Measurements from ENCODE around the gene LHPP. TPM values are rescaled to one million over a fixed set of nuclear protein-coding genes. Genes with fewer than 3 reads are reported as not detected.

Gene LHPP
- total RNA-seq, 4 donors from 2014 or later, result 8.7 to 19.9 (median 15.5) TPM

GRCh38 chr10:124535731-124536495, 74.3 kb downstream of the LHPP start:
- no peak for DNase-seq (ENCODE audit: low spot score in 2 of 2)
- no peak for TF ChIP-seq POLR2A (IDR thresholded peaks at IDR 0.05)
- TF ChIP-seq, protein P1, sequence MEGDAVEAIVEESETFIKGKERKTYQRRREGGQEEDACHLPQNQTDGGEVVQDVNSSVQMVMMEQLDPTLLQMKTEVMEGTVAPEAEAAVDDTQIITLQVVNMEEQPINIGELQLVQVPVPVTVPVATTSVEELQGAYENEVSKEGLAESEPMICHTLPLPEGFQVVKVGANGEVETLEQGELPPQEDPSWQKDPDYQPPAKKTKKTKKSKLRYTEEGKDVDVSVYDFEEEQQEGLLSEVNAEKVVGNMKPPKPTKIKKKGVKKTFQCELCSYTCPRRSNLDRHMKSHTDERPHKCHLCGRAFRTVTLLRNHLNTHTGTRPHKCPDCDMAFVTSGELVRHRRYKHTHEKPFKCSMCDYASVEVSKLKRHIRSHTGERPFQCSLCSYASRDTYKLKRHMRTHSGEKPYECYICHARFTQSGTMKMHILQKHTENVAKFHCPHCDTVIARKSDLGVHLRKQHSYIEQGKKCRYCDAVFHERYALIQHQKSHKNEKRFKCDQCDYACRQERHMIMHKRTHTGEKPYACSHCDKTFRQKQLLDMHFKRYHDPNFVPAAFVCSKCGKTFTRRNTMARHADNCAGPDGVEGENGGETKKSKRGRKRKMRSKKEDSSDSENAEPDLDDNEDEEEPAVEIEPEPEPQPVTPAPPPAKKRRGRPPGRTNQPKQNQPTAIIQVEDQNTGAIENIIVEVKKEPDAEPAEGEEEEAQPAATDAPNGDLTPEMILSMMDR (IDR thresholded peaks at IDR 0.05), result no peak
- intact Hi-C loops (cut with DNase I; ENCODE audit: low total_unique reads), result loop anchor here (10.0 kb wide), 1 partner anchor 289 kb away; no protein-coding TSS in a partner anchor
- no peak overlapping the region for H3K4me3 ChIP-seq (ENCODE audit: low read depth, poor library complexity, severe bottlenecking)
- WGBS, 2 donors, result 39 to 50% methylated on average over 16 to 18 of the region's 18 CpGs

DNA sequence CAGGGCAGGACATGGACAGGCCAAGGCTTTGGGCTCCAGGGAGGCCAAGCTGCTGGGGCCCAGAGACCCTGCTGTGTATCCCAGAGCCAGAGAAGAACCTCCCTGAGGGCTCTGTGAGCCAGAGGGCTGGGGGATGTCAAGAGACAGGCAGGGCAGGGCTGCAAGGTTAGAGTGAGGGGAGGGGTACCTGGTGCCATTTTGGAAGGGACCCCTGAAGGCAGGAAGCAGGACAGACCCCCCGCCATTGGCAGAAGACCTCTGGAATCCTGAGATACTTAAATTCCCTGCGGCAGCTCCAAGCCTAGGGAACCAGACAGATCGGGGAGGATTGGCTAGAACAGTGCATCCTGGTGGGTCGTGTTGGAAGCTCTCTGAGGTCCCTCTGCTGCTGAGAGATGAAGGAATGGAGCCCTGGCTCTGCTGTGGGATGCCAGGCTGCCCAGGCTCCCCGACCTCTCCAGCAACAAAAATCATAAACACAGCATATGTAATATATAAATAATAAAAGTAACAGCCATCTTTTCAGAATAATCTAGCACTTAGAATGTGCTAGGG, 75.0 kb downstream of the LHPP start:
- DNase-seq (ENCODE audit: low spot score in 2 of 2), result no peak
- WGBS, 2 donors, result 63 to 81% methylated on average over 5 of the region's 5 CpGs
- H3K4me3 ChIP-seq (ENCODE audit: low read depth, poor library complexity, severe bottlenecking), result no peak overlapping the region
- intact Hi-C loops (cut with DNase I; ENCODE audit: low total_unique reads), result loop anchor here (10.0 kb wide), 1 partner anchor 288 kb away; no protein-coding TSS in a partner anchor
- TF ChIP-seq, protein P1 (IDR thresholded peaks at IDR 0.05), result no peak
- no peak for TF ChIP-seq POLR2A (IDR thresholded peaks at IDR 0.05)

DNA sequence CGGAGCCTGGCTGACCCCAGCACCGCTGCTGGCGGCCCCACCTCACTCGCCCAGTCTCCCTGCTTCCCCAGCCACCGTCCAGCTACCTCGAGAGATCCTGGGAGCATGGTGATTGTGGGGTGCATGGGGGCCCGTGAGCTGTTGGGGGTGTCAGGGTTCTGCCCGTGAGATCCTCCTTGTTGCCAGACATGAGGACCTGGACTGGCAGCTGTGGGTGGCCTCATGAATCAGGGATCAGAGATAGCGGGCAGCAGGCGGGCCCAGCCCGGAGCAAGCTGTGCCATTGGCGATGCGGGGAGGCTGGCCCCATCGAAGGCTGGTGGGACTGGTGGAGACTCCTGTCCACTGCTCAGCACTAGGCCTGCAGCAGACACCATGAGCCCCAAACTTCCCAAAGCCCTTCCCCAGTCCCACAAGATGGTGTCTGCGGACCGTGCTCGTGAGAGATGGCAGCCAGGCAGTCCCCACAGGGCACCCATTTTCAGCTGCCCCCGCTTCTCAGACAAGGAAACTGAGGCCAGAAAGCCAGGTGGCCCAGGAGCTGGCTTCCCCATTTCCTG, 75.6 kb downstream of the LHPP start:
- no peak for TF ChIP-seq POLR2A (IDR thresholded peaks at IDR 0.05)
- TF ChIP-seq, protein P1 (IDR thresholded peaks at IDR 0.05), result no peak
- intact Hi-C loops (cut with DNase I; ENCODE audit: low total_unique reads), result loop anchor here (10.0 kb wide), 1 partner anchor 288 kb away; no protein-coding TSS in a partner anchor
- no peak overlapping the region for H3K4me3 ChIP-seq (ENCODE audit: low read depth, poor library complexity, severe bottlenecking)
- WGBS, 2 donors, result 94% methylated on average over 15 to 18 of the region's 18 CpGs
- no peak for DNase-seq (ENCODE audit: low spot score in 2 of 2)

- intact Hi-C loops (cut with DNase I; ENCODE audit: low total_unique reads), result loop anchor here (2.0 to 10.0 kb wide), 2 partner anchors 205 to 287 kb away; no protein-coding TSS in a partner anchor
- WGBS, 2 donors, result 60 to 68% methylated on average over 5 of the region's 13 CpGs
- no peak for DNase-seq (ENCODE audit: low spot score in 2 of 2)
- TF ChIP-seq, protein P1 (IDR thresholded peaks at IDR 0.05), result no peak
- TF ChIP-seq POLR2A (IDR thresholded peaks at IDR 0.05), result no peak
- no peak overlapping the region for H3K4me3 ChIP-seq (ENCODE audit: low read depth, poor library complexity, severe bottlenecking)
These were observed 76.3 kb downstream of the LHPP start for GRCh38 chr10:124537891-124538290.

GRCh38 chr10:124538706-124539105, 77.1 kb downstream of the LHPP start:
- 89 to 90% methylated on average over 6 of the region's 6 CpGs for WGBS, 2 donors
- TF ChIP-seq, protein P1 (IDR thresholded peaks at IDR 0.05), result no peak
- TF ChIP-seq POLR2A (IDR thresholded peaks at IDR 0.05), result no peak
- intact Hi-C loops (cut with DNase I; ENCODE audit: low total_unique reads), result loop anchor here (2.0 to 10.0 kb wide), 2 partner anchors 204 to 286 kb away; no protein-coding TSS in a partner anchor
- no peak overlapping the region for H3K4me3 ChIP-seq (ENCODE audit: low read depth, poor library complexity, severe bottlenecking)
- no peak for DNase-seq (ENCODE audit: low spot score in 2 of 2)
